ENCODE results near the gene AP2A1. TPM values are rescaled to one million over a fixed set of nuclear protein-coding genes. Genes with fewer than 3 reads are reported as not detected.

Gene AP2A1
- total and polyA plus RNA-seq, 2 of the 13 experiments (the other 11 are each of a cell fraction or from before 2014, with no cell fraction given): 22.7 to 39.7 TPM

DNA sequence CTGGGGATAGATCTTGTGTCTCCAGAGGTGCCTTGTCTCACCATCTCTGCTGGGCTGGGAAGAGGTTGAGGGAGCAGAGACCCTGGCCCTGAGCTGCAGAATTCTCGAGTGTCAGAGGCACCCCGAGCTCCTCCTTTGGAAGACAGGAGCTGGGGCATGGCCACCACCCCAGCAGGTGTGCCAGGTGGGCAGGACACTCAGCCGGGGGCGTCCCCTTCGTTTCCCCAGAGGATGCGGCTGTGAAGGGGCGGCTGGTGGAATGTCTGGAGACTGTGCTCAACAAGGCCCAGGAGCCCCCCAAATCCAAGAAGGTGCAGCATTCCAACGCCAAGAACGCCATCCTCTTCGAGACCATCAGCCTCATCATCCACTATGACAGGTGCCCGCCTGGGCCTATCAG, 31.8 kb downstream of the AP2A1 start:
- in situ Hi-C loops (cut with HindIII; ENCODE audit: extremely low pct_ligation_motif_present, low pct_unique_long_range_greater_than_20kb) (no loop called here), intact Hi-C loops (cut with micrococcal nuclease; ENCODE audit: unreplicated experiment) (no loop called here)
- CTCF ChIA-PET (ENCODE audit: low intra/inter-chr PET ratio, low total read pairs): no interaction called here
- BruUV-seq (replicated peaks): no TSS peak
- Histone ChIP-seq H3K27me3 (ENCODE audit: control insufficient read depth in 1 of 2, insufficient read depth in 2 of 2, low read length in 2 of 2) (no peaks in the 10 kb centered on the region), H3K4me1 (ENCODE audit: insufficient read depth, low read length) (no peaks in the 10 kb centered on the region), H3K36me3 (replicated peaks in 1 of 2; ENCODE audit: control insufficient read depth in 1 of 2, insufficient read depth in 2 of 2, low read length in 2 of 2) (peaks cover 16 to 57% of the 10 kb centered on the region in 2 experiments; a peak in 4 of 5 replicates), H3K9me3 (ENCODE audit: low read length) (no peaks in the 10 kb centered on the region), H3K9ac (ENCODE audit: insufficient read depth, low read depth, low read length) (no peak overlapping the region), H3K27ac (ENCODE audit: extremely low read length, insufficient read depth, low read length) (no peak overlapping the region), H4K20me1 (ENCODE audit: insufficient read depth, low read length) (no peaks in the 10 kb centered on the region), H3K4me2 (ENCODE audit: low read depth, low read length) (no peak overlapping the region), H3K4me3 (replicated peaks in 1 of 3; ENCODE audit: insufficient read depth in 1 of 3, low read depth in 2 of 3, low read length in 3 of 3) (no peak overlapping the region), H3K79me2 (ENCODE audit: insufficient read depth, low read length) (no peaks in the 10 kb centered on the region), H2AFZ (ENCODE audit: low read length) (no peak overlapping the region)
- DNase-seq (ENCODE audit: low spot score) (no peak), FAIRE-seq (no peak), ATAC-seq (no peak)
- TF ChIP-seq, protein P1, sequence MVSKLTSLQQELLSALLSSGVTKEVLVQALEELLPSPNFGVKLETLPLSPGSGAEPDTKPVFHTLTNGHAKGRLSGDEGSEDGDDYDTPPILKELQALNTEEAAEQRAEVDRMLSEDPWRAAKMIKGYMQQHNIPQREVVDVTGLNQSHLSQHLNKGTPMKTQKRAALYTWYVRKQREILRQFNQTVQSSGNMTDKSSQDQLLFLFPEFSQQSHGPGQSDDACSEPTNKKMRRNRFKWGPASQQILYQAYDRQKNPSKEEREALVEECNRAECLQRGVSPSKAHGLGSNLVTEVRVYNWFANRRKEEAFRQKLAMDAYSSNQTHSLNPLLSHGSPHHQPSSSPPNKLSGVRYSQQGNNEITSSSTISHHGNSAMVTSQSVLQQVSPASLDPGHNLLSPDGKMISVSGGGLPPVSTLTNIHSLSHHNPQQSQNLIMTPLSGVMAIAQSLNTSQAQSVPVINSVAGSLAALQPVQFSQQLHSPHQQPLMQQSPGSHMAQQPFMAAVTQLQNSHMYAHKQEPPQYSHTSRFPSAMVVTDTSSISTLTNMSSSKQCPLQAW (CRISPR knock-in tag; IDR thresholded peaks at IDR 0.05): no peak
- TF ChIP-seq, protein P2, sequence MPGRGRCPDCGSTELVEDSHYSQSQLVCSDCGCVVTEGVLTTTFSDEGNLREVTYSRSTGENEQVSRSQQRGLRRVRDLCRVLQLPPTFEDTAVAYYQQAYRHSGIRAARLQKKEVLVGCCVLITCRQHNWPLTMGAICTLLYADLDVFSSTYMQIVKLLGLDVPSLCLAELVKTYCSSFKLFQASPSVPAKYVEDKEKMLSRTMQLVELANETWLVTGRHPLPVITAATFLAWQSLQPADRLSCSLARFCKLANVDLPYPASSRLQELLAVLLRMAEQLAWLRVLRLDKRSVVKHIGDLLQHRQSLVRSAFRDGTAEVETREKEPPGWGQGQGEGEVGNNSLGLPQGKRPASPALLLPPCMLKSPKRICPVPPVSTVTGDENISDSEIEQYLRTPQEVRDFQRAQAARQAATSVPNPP (CRISPR knock-in tag; IDR thresholded peaks at IDR 0.05): no peak
- TF ChIP-seq SMYD3 (CRISPR knock-in tag; IDR thresholded peaks at IDR 0.05) (no peak), RFX1 (IDR thresholded peaks at IDR 0.05) (no peak), ZNF34 (CRISPR knock-in tag; IDR thresholded peaks at IDR 0.05; ENCODE audit: borderline replicate concordance) (no peak), SNRNP70 (IDR thresholded peaks at IDR 0.05; ENCODE audit: low read depth, low read length) (no peak), ZNF33A (CRISPR knock-in tag; IDR thresholded peaks at IDR 0.05; ENCODE audit: borderline replicate concordance) (no peak), ZBTB33 (CRISPR knock-in tag; IDR thresholded peaks at IDR 0.05) (no peak), ZNF788 (CRISPR knock-in tag; IDR thresholded peaks at IDR 0.05; ENCODE audit: borderline replicate concordance) (no peak), MLLT10 (CRISPR knock-in tag; IDR thresholded peaks at IDR 0.05) (no peak), SMARCC2 (IDR thresholded peaks at IDR 0.05) (no peak), PCBP1 (IDR thresholded peaks at IDR 0.05; ENCODE audit: borderline replicate concordance, low read depth, low read length) (no peak)
- TF ChIP-seq, protein P3, sequence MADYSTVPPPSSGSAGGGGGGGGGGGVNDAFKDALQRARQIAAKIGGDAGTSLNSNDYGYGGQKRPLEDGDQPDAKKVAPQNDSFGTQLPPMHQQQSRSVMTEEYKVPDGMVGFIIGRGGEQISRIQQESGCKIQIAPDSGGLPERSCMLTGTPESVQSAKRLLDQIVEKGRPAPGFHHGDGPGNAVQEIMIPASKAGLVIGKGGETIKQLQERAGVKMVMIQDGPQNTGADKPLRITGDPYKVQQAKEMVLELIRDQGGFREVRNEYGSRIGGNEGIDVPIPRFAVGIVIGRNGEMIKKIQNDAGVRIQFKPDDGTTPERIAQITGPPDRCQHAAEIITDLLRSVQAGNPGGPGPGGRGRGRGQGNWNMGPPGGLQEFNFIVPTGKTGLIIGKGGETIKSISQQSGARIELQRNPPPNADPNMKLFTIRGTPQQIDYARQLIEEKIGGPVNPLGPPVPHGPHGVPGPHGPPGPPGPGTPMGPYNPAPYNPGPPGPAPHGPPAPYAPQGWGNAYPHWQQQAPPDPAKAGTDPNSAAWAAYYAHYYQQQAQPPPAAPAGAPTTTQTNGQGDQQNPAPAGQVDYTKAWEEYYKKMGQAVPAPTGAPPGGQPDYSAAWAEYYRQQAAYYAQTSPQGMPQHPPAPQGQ (CRISPR knock-in tag; IDR thresholded peaks at IDR 0.05; ENCODE audit: borderline replicate concordance): no peak
- TF ChIP-seq, protein P4, sequence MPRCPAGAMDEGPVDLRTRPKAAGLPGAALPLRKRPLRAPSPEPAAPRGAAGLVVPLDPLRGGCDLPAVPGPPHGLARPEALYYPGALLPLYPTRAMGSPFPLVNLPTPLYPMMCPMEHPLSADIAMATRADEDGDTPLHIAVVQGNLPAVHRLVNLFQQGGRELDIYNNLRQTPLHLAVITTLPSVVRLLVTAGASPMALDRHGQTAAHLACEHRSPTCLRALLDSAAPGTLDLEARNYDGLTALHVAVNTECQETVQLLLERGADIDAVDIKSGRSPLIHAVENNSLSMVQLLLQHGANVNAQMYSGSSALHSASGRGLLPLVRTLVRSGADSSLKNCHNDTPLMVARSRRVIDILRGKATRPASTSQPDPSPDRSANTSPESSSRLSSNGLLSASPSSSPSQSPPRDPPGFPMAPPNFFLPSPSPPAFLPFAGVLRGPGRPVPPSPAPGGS (CRISPR knock-in tag; IDR thresholded peaks at IDR 0.05): no peak
- 80% methylated on average over 2 of the region's 11 CpGs for WGBS (ENCODE audit: low lambda C conversion rate)
- POLR2A ChIA-PET: no interaction called here
